Measurements from ENCODE around the gene TMEM52B. TPM values are rescaled to one million over a fixed set of nuclear protein-coding genes. Genes with fewer than 3 reads are reported as not detected.

Gene TMEM52B
- total and polyA plus RNA-seq, 2 of the 13 experiments (the other 11 are each of a cell fraction or from before 2014, with no cell fraction given), result not detected

- TF ChIP-seq ZNF687 (CRISPR knock-in tag; IDR thresholded peaks at IDR 0.05), result peak; percentile 87
- TF ChIP-seq FIP1L1 (IDR thresholded peaks at IDR 0.05; ENCODE audit: borderline replicate concordance, insufficient read depth, low read depth, low read length), result no peak
- TF ChIP-seq ZNF317 (CRISPR knock-in tag; IDR thresholded peaks at IDR 0.05), result 0 out of 2 replicates have a peak, but pooled peaks have one; percentile 50
- no peak for TF ChIP-seq RARG (CRISPR knock-in tag; IDR thresholded peaks at IDR 0.05; ENCODE audit: low read depth)
- TF ChIP-seq MZF1 (CRISPR knock-in tag; IDR thresholded peaks at IDR 0.05; ENCODE audit: borderline replicate concordance), result no peak
- TF ChIP-seq ZBTB44 (CRISPR knock-in tag; IDR thresholded peaks at IDR 0.05), result no peak
- no peak for TF ChIP-seq SNAPC4 (CRISPR knock-in tag; IDR thresholded peaks at IDR 0.05)
- TF ChIP-seq ZNF234 (CRISPR knock-in tag; conservative IDR thresholded peaks at IDR 0.05), result no peak
- no peak for TF ChIP-seq AFF4 (CRISPR knock-in tag; IDR thresholded peaks at IDR 0.05)
- peak; percentile 37; the same call in 1 of the 2 replicates for TF ChIP-seq ZNF441 (CRISPR knock-in tag; IDR thresholded peaks at IDR 0.05; ENCODE audit: borderline replicate concordance)
- TF ChIP-seq CBX1 (IDR thresholded peaks at IDR 0.05; ENCODE audit: low read depth), result no peak
- no peak for TF ChIP-seq ATF1 (CRISPR knock-in tag; IDR thresholded peaks at IDR 0.05)
- no peak for TF ChIP-seq NONO (IDR thresholded peaks at IDR 0.05)
- 0 out of 2 replicates have a peak, but pooled peaks have one; percentile 45 for TF ChIP-seq NONO (CRISPR knock-in tag; conservative IDR thresholded peaks at IDR 0.05)
These were observed 33.3 kb downstream of the TMEM52B start (continued) for GRCh38 chr12:10211940-10212738.

Measured in HepG2 (cell line).